DLD1 (cell line): ENCODE data around the gene MAST4.

Experiments
- in situ Hi-C: cut with HindIII; loops from 2 replicates; pipeline ENCODE4 v1.10.0; 2017; ENCODE audit warnings: low sequenced_read_pairs

Gene MAST4

GRCh38 chr5:66644111-66644510 lies 47.9 kb downstream of the MAST4 start:
- in situ Hi-C loops, result no loop called here

GRCh38 chr5:66645039-66645438 lies 48.8 kb downstream of the MAST4 start:
- in situ Hi-C loops, result no loop called here

- in situ Hi-C loops, result no loop called here
These were observed 50.4 kb downstream of the MAST4 start for GRCh38 chr5:66646570-66646969.

GRCh38 chr5:66647146-66647856 lies 51.1 kb downstream of the MAST4 start:
- in situ Hi-C loops, result no loop called here

- in situ Hi-C loops, result no loop called here
These were observed 56.6 kb downstream of the MAST4 start for GRCh38 chr5:66652818-66653217.

GRCh38 chr5:66653325-66653724 lies 57.1 kb downstream of the MAST4 start:
- in situ Hi-C loops, result no loop called here

- in situ Hi-C loops, result no loop called here
These were observed 59.5 kb downstream of the MAST4 start for GRCh38 chr5:66655395-66656324.

GRCh38 chr5:66658516-66658915 lies 62.3 kb downstream of the MAST4 start:
- in situ Hi-C loops, result no loop called here

- in situ Hi-C loops, result no loop called here
These were observed 63.6 kb downstream of the MAST4 start for GRCh38 chr5:66659780-66660179.

GRCh38 chr5:66660396-66660795 lies 64.2 kb downstream of the MAST4 start:
- in situ Hi-C loops, result no loop called here

GRCh38 chr5:66661149-66661548 lies 65.0 kb downstream of the MAST4 start:
- in situ Hi-C loops, result no loop called here

GRCh38 chr5:66666778-66667177 lies 70.6 kb downstream of the MAST4 start:
- in situ Hi-C loops, result no loop called here

GRCh38 chr5:66669086-66669861 lies 73.1 kb downstream of the MAST4 start:
- in situ Hi-C loops, result no loop called here

- in situ Hi-C loops, result no loop called here
These were observed 73.6 kb downstream of the MAST4 start for GRCh38 chr5:66669862-66670195.

GRCh38 chr5:66671305-66671704 lies 75.1 kb downstream of the MAST4 start:
- in situ Hi-C loops, result no loop called here

GRCh38 chr5:66674802-66675201 lies 78.6 kb downstream of the MAST4 start:
- in situ Hi-C loops, result no loop called here

- in situ Hi-C loops, result no loop called here
These were observed 79.2 kb downstream of the MAST4 start for GRCh38 chr5:66675406-66675805.

- in situ Hi-C loops, result no loop called here
These were observed 84.0 kb downstream of the MAST4 start for GRCh38 chr5:66680221-66680620.

GRCh38 chr5:66680804-66681203 lies 84.6 kb downstream of the MAST4 start:
- in situ Hi-C loops, result no loop called here

- in situ Hi-C loops, result no loop called here
These were observed 88.5 kb downstream of the MAST4 start for GRCh38 chr5:66684663-66685062.

GRCh38 chr5:66689522-66690220 lies 93.5 kb downstream of the MAST4 start:
- in situ Hi-C loops, result no loop called here
